T-helper 2 cell treated with Interferon-gamma antibody and Interleukin-4, amounts not matched to agents 100 ng/mL and 5 ng/mL, for 36 hours (primary cell): Measurements from ENCODE around the gene NRP1. TPM values are rescaled to one million over a fixed set of nuclear protein-coding genes. Genes with fewer than 3 reads are reported as not detected.
"Not testable (repeated sequence)": the region's sequence is repeated elsewhere in the genome, so short reads cannot be mapped to it uniquely, and the experiment has no call there.

ENCODE experiments used
- intact Hi-C: fragments of 100-400 bp; cut with micrococcal nuclease; formaldehyde crosslinking; loops from one replicate; pipeline ENCODE4 v1.15.1; 2023
- total RNA-seq: library from RNA; stranded (reverse); gene quantifications from 2 replicates; pipeline ENCODE4 v1.2.3, GENCODE V29; 2022

Gene NRP1
- total RNA-seq, 1 donor from 2014 or later: 2.4 TPM

GRCh38 chr10:33326933-33327332 lies 7.5 kb downstream of the NRP1 start:
- intact Hi-C loops: no loop called here

GRCh38 chr10:33325929-33326328 lies 8.5 kb downstream of the NRP1 start:
- intact Hi-C loops: no loop called here

- intact Hi-C loops: no loop called here
Observed at GRCh38 chr10:33323721-33324120, 10.7 kb downstream of the NRP1 start.

GRCh38 chr10:33321516-33321915 lies 13.0 kb downstream of the NRP1 start:
- intact Hi-C loops: no loop called here

- intact Hi-C loops: no loop called here
Observed at GRCh38 chr10:33320288-33320687, 14.2 kb downstream of the NRP1 start.

- intact Hi-C loops: no loop called here
Observed at GRCh38 chr10:33315891-33316290, 18.6 kb downstream of the NRP1 start.

- intact Hi-C loops: no loop called here
Observed at GRCh38 chr10:33314811-33315561, 19.5 kb downstream of the NRP1 start.

- intact Hi-C loops: no loop called here
Observed at GRCh38 chr10:33311640-33312039, 22.8 kb downstream of the NRP1 start.

GRCh38 chr10:33310853-33311252 lies 23.6 kb downstream of the NRP1 start:
- intact Hi-C loops: no loop called here

GRCh38 chr10:33309406-33309805 lies 25.1 kb downstream of the NRP1 start:
- intact Hi-C loops: no loop called here

GRCh38 chr10:33307835-33308234 lies 26.6 kb downstream of the NRP1 start:
- intact Hi-C loops: no loop called here

- intact Hi-C loops: no loop called here
Observed at GRCh38 chr10:33306701-33307519, 27.6 kb downstream of the NRP1 start.

- intact Hi-C loops: no loop called here
Observed at GRCh38 chr10:33306126-33306525, 28.3 kb downstream of the NRP1 start.

GRCh38 chr10:33304423-33305225 lies 29.8 kb downstream of the NRP1 start:
- intact Hi-C loops: no loop called here

GRCh38 chr10:33303988-33304387 lies 30.5 kb downstream of the NRP1 start:
- intact Hi-C loops: no loop called here

- intact Hi-C loops: no loop called here
Observed at GRCh38 chr10:33302208-33302829, 32.1 kb downstream of the NRP1 start.

- intact Hi-C loops: no loop called here
Observed at GRCh38 chr10:33301097-33301789, 33.2 kb downstream of the NRP1 start.

- intact Hi-C loops: not testable (repeated sequence)
Observed at GRCh38 chr10:33300544-33300943, 33.9 kb downstream of the NRP1 start.

- intact Hi-C loops: no loop called here
Observed at GRCh38 chr10:33298893-33299292, 35.6 kb downstream of the NRP1 start.

GRCh38 chr10:33298110-33298509 lies 36.4 kb downstream of the NRP1 start:
- intact Hi-C loops: no loop called here

GRCh38 chr10:33295851-33296250 lies 38.6 kb downstream of the NRP1 start:
- intact Hi-C loops: no loop called here
